Activated naive CD8-positive, alpha-beta T cell treated with anti-CD3 and anti-CD28 coated beads, Interleukin-2, amount 10 ng/mL, durations not matched to agents 7 days and 5 days (primary cell): Measurements from ENCODE around the gene ZNF234. TPM values are rescaled to one million over a fixed set of nuclear protein-coding genes. Genes with fewer than 3 reads are reported as not detected.
"Not testable (repeated sequence)": the region's sequence is repeated elsewhere in the genome, so short reads cannot be mapped to it uniquely, and the experiment has no call there.

Experiments used
- ATAC-seq: fragments of 150-1000 bp; cut with Tn5 transposase; one replicate; pipeline ENCODE4 v1.10.0; 2021; ENCODE audit warnings: low read depth, moderate library complexity
- POLR2A ChIA-PET: fragments of 350-600 bp; sonication (Branson Sonifier 250); formaldehyde crosslinking; loops from one replicate; lab custom pipeline; 2021; ENCODE audit warnings: antibody characterized with exemption; lab: Charles Lee
- DNase-seq: peaks from one replicate; pipeline ENCODE4 v3.0.0; 2021
- H3K27ac Mint-ChIP-seq: one replicate; pipeline ENCODE4 v1.8.0; 2022; ENCODE audit warnings: mild to moderate bottlenecking, mixed read lengths
- H3K27me3 Mint-ChIP-seq: one replicate; pipeline ENCODE4 v1.8.0; 2022; ENCODE audit warnings: mild to moderate bottlenecking, moderate library complexity, mixed read lengths
- H3K36me3 Mint-ChIP-seq: one replicate; pipeline ENCODE4 v1.8.0; 2021; ENCODE audit warnings: mild to moderate bottlenecking, mixed read lengths
- H3K4me1 Mint-ChIP-seq: one replicate; pipeline ENCODE4 v1.8.0; 2021; ENCODE audit warnings: mixed read lengths
- H3K4me3 Mint-ChIP-seq: one replicate; pipeline ENCODE4 v1.8.0; 2022; ENCODE audit warnings: mild to moderate bottlenecking, moderate library complexity, mixed read lengths
- H3K9me3 Mint-ChIP-seq: one replicate; pipeline ENCODE4 v1.8.0; 2021; ENCODE audit warnings: mixed read lengths
- total RNA-seq, 2 experiments: library from RNA; stranded (reverse); gene quantifications; one replicate each; pipeline ENCODE4 v1.2.3, GENCODE V29; 2021

ZNF234 gene
- total RNA-seq, 2 experiments from 2014 or later: 16.4 to 18.2 TPM

- Mint-ChIP-seq H3K4me1 (no peaks in the 10 kb centered on the region), H3K9me3 (peaks cover 18% of the 10 kb centered on the region), H3K27me3 (no peaks in the 10 kb centered on the region), H3K4me3 (no peak overlapping the region), H3K27ac (no peak overlapping the region), H3K36me3 (peaks cover 91% of the 10 kb centered on the region)
- POLR2A ChIA-PET: no interaction called here
- no peak for DNase-seq
- no peak for ATAC-seq
Observed at GRCh38 chr19:44149776-44150175, 8.4 kb downstream of the ZNF234 start.

- POLR2A ChIA-PET: interaction anchor here (1.2 kb wide), 1 partner anchor 13 kb away, joined by 4 read pairs; the partner anchor contains the start of gene ZNF226
- Mint-ChIP-seq H3K9me3 (peaks cover 22% of the 10 kb centered on the region), H3K27ac (no peak overlapping the region), H3K4me3 (no peak overlapping the region), H3K4me1 (no peaks in the 10 kb centered on the region), H3K36me3 (peaks cover 86% of the 10 kb centered on the region), H3K27me3 (no peaks in the 10 kb centered on the region)
- ATAC-seq (no peak), DNase-seq (no peak)
Observed at GRCh38 chr19:44151491-44151890, 10.1 kb downstream of the ZNF234 start.

DNA sequence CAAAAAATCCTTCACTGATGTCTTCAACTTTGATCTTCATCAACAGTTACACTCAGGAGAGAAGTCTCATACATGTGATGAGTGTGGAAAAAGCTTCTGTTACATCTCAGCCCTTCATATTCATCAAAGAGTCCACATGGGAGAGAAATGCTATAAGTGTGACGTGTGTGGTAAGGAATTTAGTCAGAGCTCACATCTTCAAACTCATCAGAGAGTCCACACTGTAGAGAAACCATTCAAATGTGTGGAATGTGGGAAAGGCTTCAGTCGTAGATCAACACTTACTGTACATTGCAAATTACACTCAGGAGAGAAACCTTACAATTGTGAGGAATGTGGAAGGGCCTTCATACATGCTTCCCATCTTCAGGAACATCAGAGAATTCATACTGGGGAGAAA, 15.1 kb downstream of the ZNF234 start:
- H3K27me3 Mint-ChIP-seq: no peaks in the 10 kb centered on the region
- H3K9me3 Mint-ChIP-seq: peaks cover 37% of the 10 kb centered on the region
- POLR2A ChIA-PET: no interaction called here
- ATAC-seq (no peak), DNase-seq (no peak)
- no peak overlapping the region for H3K4me3 Mint-ChIP-seq
- H3K27ac Mint-ChIP-seq: no peak overlapping the region
- H3K4me1 Mint-ChIP-seq: no peaks in the 10 kb centered on the region
- peaks cover 63% of the 10 kb centered on the region for H3K36me3 Mint-ChIP-seq

DNA sequence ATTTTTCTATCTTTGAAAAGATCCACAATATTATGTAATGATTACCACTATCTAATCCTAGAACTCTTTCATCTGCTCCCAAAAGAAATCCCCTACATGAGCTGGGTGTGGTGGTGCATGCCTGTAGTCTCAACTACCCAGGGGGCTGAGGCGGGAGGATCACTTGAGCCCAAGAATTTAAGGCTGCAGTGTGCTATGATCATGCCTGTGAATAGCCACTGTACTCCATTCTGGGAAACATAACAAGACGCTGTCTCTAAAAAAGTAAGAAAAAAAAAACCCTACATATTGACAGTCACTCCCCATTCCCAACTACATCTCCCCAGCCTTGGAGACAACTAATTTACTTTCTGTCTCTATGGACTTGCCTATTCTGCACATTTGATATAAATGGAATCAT, 22.4 kb downstream of the ZNF234 start:
- DNase-seq: no peak
- H3K9me3 Mint-ChIP-seq: peaks cover 32% of the 10 kb centered on the region
- no peak for ATAC-seq
- no peak overlapping the region for H3K27ac Mint-ChIP-seq
- peaks cover 22% of the 10 kb centered on the region for H3K4me1 Mint-ChIP-seq
- no peaks in the 10 kb centered on the region for H3K27me3 Mint-ChIP-seq
- H3K4me3 Mint-ChIP-seq: no peak overlapping the region
- peaks cover 24% of the 10 kb centered on the region for H3K36me3 Mint-ChIP-seq
- POLR2A ChIA-PET: interaction anchor here (1.2 to 2.3 kb wide), 2 partner anchors 13 to 337 kb away, joined by 4 to 10 read pairs; partner anchors contain the start of gene ZNF180

DNA sequence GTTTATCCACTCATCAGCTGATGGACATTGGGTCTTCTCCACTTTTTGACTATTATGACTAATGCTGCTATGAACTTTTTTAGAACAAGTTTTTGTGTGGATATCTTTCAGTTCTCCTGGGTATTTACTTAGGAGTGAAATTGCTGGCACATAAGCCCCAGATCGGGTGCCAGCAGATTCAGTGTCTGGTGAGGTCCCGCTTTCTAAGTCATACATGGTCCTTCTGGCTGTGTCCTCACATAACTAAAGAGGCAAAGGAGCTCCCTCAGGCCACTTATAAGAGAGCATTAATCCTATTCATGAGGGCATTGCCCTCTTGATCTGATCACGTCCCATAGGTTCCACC, 22.9 kb downstream of the ZNF234 start:
- H3K27ac Mint-ChIP-seq: peak overlapping the region; percentile 86
- peaks cover 27% of the 10 kb centered on the region for H3K36me3 Mint-ChIP-seq
- H3K4me1 Mint-ChIP-seq: peaks cover 22% of the 10 kb centered on the region
- H3K27me3 Mint-ChIP-seq: no peaks in the 10 kb centered on the region
- DNase-seq (no peak), ATAC-seq (no peak)
- H3K9me3 Mint-ChIP-seq: peaks cover 32% of the 10 kb centered on the region
- H3K4me3 Mint-ChIP-seq: peak overlapping the region; percentile 91
- POLR2A ChIA-PET: interaction anchor here (0.6 to 2.3 kb wide), 9 partner anchors 11 to 337 kb away, joined by 3 to 10 read pairs (median 4); partner anchors contain the start of genes ZNF180, ZNF227, ZNF283 and ZNF45

GRCh38 chr19:44164673-44165512, 23.5 kb downstream of the ZNF234 start, which contains the start of gene ZNF226:
TSS of gene ZNF226 (plus strand) at chr19:44165100. CDS start at chr19:44170081, 4,981 bp downstream.
- ATAC-seq: peak; percentile 85
- peaks cover 22% of the 10 kb centered on the region for H3K4me1 Mint-ChIP-seq
- peak; percentile 71 for DNase-seq
- peak within 1 kb of the TSS; percentile 91 for H3K4me3 Mint-ChIP-seq
- POLR2A ChIA-PET: interaction anchor here (0.6 to 2.3 kb wide), 10 partner anchors 12 to 410 kb away, joined by 3 to 10 read pairs (median 4); partner anchors contain the start of genes SMG9, ZNF180, ZNF227 and ZNF283
- peaks cover 33% of the 10 kb centered on the region for H3K36me3 Mint-ChIP-seq
- H3K9me3 Mint-ChIP-seq: peaks cover 31% of the 10 kb centered on the region
- peak within 1 kb of the TSS; percentile 86 for H3K27ac Mint-ChIP-seq
- H3K27me3 Mint-ChIP-seq: no peaks in the 10 kb centered on the region

- POLR2A ChIA-PET: interaction anchor here (0.7 kb wide), 1 partner anchor 25 kb away, joined by 3 read pairs; no protein-coding TSS in a partner anchor
- Mint-ChIP-seq H3K9me3 (peaks cover 37% of the 10 kb centered on the region), H3K4me1 (peaks cover 12% of the 10 kb centered on the region), H3K36me3 (peaks cover 85% of the 10 kb centered on the region)
- ATAC-seq, H3K27me3 Mint-ChIP-seq, DNase-seq, H3K27ac Mint-ChIP-seq, H3K4me3 Mint-ChIP-seq: not testable (repeated sequence)
Observed at GRCh38 chr19:44170660-44171059, 29.3 kb downstream of the ZNF234 start.

- DNase-seq: no peak
- H3K27me3 Mint-ChIP-seq: no peaks in the 10 kb centered on the region
- H3K27ac Mint-ChIP-seq: no peak overlapping the region
- peaks cover 53% of the 10 kb centered on the region for H3K9me3 Mint-ChIP-seq
- POLR2A ChIA-PET: no interaction called here
- H3K36me3 Mint-ChIP-seq: peaks cover 64% of the 10 kb centered on the region
- ATAC-seq: no peak
- no peaks in the 10 kb centered on the region for H3K4me1 Mint-ChIP-seq
- no peak overlapping the region for H3K4me3 Mint-ChIP-seq
Observed at GRCh38 chr19:44176590-44176989, 35.2 kb downstream of the ZNF234 start.

- ATAC-seq (no peak), DNase-seq (no peak)
- Mint-ChIP-seq H3K4me3 (no peak overlapping the region), H3K27me3 (no peaks in the 10 kb centered on the region), H3K9me3 (peaks cover 35% of the 10 kb centered on the region), H3K36me3 (peaks cover 21% of the 10 kb centered on the region), H3K27ac (no peak overlapping the region), H3K4me1 (no peaks in the 10 kb centered on the region)
- POLR2A ChIA-PET: no interaction called here
Observed at GRCh38 chr19:44180968-44181367, 39.6 kb downstream of the ZNF234 start.

- H3K4me3 Mint-ChIP-seq: no peak overlapping the region
- no peaks in the 10 kb centered on the region for H3K4me1 Mint-ChIP-seq
- ATAC-seq (no peak), DNase-seq (no peak)
- peaks cover 26% of the 10 kb centered on the region for H3K9me3 Mint-ChIP-seq
- H3K27ac Mint-ChIP-seq: no peak overlapping the region
- peaks cover 9% of the 10 kb centered on the region for H3K36me3 Mint-ChIP-seq
- H3K27me3 Mint-ChIP-seq: no peaks in the 10 kb centered on the region
- POLR2A ChIA-PET: no interaction called here
Observed at GRCh38 chr19:44182145-44182544, 40.8 kb downstream of the ZNF234 start.

GRCh38 chr19:44190020-44190419, 48.7 kb downstream of the ZNF234 start:
- DNase-seq: no peak
- Mint-ChIP-seq H3K27me3 (peaks cover 5% of the 10 kb centered on the region), H3K27ac (no peak overlapping the region), H3K9me3 (peaks cover 20% of the 10 kb centered on the region), H3K4me1 (no peaks in the 10 kb centered on the region), H3K4me3 (no peak overlapping the region), H3K36me3 (peaks cover 3% of the 10 kb centered on the region)
- POLR2A ChIA-PET: no interaction called here
- no peak for ATAC-seq

GRCh38 chr19:44192127-44192526, 50.8 kb downstream of the ZNF234 start:
- peaks cover 3% of the 10 kb centered on the region for H3K36me3 Mint-ChIP-seq
- no peaks in the 10 kb centered on the region for H3K4me1 Mint-ChIP-seq
- DNase-seq (no peak), ATAC-seq (no peak)
- POLR2A ChIA-PET: no interaction called here
- H3K9me3 Mint-ChIP-seq: peaks cover 21% of the 10 kb centered on the region
- no peak overlapping the region for H3K4me3 Mint-ChIP-seq
- H3K27ac Mint-ChIP-seq: no peak overlapping the region
- peaks cover 7% of the 10 kb centered on the region for H3K27me3 Mint-ChIP-seq

GRCh38 chr19:44196772-44197171, 55.4 kb downstream of the ZNF234 start:
- Mint-ChIP-seq H3K27ac (no peak overlapping the region), H3K4me1 (no peaks in the 10 kb centered on the region), H3K4me3 (no peak overlapping the region), H3K9me3 (peaks cover 10% of the 10 kb centered on the region), H3K27me3 (peaks cover 7% of the 10 kb centered on the region), H3K36me3 (peaks cover 3% of the 10 kb centered on the region)
- DNase-seq (no peak), ATAC-seq (no peak)
- POLR2A ChIA-PET: no interaction called here

- peaks cover 7% of the 10 kb centered on the region for H3K36me3 Mint-ChIP-seq
- DNase-seq: no peak
- peaks cover 12% of the 10 kb centered on the region for H3K9me3 Mint-ChIP-seq
- H3K4me3 Mint-ChIP-seq: no peak overlapping the region
- POLR2A ChIA-PET: no interaction called here
- peaks cover 2% of the 10 kb centered on the region for H3K4me1 Mint-ChIP-seq
- H3K27me3 Mint-ChIP-seq: peaks cover 4% of the 10 kb centered on the region
- ATAC-seq: no peak
- H3K27ac Mint-ChIP-seq: no peak overlapping the region
Observed at GRCh38 chr19:44202470-44202869, 61.1 kb downstream of the ZNF234 start.
